GM21786 (cell line): ENCODE measurements around the gene ZDHHC24.

Experiments used
- ATAC-seq: cut with Tn5 transposase; IDR thresholded peaks from one replicate; pipeline ENCODE4 v1.9.1; 2021; ENCODE audit not compliant: unreplicated experiment

Gene ZDHHC24

DNA sequence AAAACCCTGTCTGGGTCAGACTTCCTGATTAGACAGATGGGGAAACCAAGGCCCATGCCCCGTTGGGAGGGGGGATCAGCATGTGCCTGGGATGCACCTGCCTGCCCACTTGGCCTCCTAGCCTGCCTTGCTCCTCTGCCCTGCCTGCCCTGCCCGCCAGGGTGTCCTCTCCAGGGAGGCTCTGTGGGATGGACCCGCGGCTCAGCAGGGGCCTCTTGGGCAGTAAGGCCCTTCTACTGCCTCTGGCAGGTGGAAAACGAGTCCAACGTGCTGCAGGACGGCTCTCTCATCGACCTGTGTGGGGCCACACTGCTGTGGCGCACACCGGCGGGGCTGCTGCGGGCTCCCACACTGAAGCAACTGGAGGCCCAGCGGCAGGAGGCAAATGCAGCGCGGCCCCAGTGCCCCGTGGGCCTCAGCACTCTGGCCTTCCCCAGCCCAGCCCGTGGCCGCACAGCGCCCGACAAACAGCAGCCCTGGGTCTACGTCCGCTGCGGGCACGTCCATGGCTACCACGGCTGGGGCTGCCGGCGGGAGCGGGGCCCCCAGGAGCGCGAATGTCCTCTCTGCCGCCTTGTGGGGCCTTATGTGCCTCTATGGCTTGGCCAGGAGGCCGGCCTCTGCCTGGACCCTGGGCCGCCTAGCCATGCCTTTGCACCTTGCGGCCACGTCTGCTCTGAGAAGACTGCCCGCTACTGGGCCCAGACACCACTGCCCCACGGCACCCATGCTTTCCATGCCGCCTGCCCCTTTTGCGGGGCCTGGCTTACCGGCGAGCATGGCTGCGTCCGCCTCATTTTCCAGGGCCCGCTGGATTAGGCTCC lies 70.3 kb downstream of the ZDHHC24 start:
- ATAC-seq, result no peak

GRCh38 chr11:66473608-66474515 lies 72.0 kb downstream of the ZDHHC24 start:
- no peak for ATAC-seq

DNA sequence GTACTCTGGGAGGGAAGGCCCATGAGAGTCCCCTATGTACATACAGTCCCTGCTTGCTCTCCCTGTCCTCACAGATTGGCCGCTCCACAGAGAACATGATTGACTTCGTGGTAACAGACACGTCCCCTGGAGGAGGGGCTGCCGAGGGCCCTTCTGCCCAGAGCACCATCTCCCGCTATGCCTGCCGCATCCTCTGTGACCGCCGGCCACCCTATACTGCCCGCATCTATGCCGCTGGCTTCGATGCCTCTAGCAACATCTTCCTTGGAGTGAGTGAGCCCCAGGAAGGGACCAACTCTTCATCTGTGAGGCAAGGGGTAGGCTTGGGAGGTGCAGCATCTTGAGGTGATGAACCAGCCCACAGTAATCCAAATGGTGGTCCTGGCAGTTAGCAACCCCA lies 72.7 kb downstream of the ZDHHC24 start:
- no peak for ATAC-seq

- ATAC-seq, result no peak
These were observed 73.8 kb downstream of the ZDHHC24 start for GRCh38 chr11:66472054-66472453.

DNA sequence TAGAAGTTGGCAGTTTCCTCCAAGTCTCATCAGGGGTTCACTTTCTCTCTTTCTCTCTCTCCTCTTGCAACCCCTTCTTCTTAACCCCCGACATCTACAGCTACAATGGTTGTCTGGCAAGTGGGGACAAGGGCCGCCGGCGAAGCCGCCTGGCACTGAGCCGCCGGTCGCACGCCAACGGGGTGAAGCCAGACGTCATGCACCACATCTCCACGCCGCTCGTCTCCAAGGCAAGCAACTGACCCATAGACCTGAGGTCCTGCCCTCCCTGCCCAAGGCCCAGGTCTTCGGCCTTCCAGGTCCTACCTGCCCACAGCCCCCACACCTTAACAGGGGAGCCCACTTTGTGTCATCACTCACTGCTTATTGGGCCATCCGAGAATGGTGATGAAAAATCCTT lies 74.7 kb downstream of the ZDHHC24 start:
- ATAC-seq, result no peak
